ENCODE data around the gene SF3B1.

The SF3B1 gene

DNA sequence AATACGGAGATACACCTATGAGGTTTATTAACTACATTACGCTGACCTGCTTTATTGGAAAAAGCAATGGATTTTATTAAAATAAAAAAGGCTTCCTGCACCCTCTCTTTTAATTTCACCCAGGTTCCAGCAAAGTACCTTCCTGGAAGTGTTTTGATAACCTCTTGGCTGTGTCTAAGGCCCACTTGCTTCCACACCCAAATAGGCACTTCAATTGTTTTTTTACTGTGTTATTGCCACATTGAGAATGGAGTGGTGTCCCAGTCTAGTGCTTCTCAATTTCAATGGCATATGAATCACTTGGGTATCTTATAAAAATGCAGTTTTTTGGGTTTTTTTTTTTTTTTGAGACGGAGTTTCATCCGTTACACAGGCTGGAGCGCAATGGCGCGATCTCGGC, 47.6 kb downstream of the SF3B1 start:
- Histone ChIP-seq H2AK5ac (ENCODE audit: low read length) (no peak overlapping the region), H3K4me1 (ENCODE audit: control insufficient read depth in 1 of 2, insufficient read depth in 2 of 2, low read length in 2 of 2) (no peaks in the 10 kb centered on the region), H3K27ac (ENCODE audit: low read depth, low read length) (no peak overlapping the region), H3K4ac (ENCODE audit: low read depth, low read length) (no peak overlapping the region), H3K9me3 (ENCODE audit: insufficient read depth, low read depth, low read length) (no peaks in the 10 kb centered on the region), H3K23ac (ENCODE audit: low read length) (no peak overlapping the region), H3K9ac (ENCODE audit: low read length) (no peak overlapping the region), H3K4me3 (ENCODE audit: low read depth, low read length) (no peak overlapping the region), H3K27me3 (ENCODE audit: insufficient read depth, low read length) (no peaks in the 10 kb centered on the region), H3K79me2 (ENCODE audit: control insufficient read depth, insufficient read depth, low read length, poor library complexity) (no peaks in the 10 kb centered on the region), H3K4me2 (ENCODE audit: low read length) (no peak overlapping the region), H3K36me3 (ENCODE audit: control insufficient read depth in 1 of 2, insufficient read depth in 2 of 2, low read length in 2 of 2) (peaks cover 0 to 4% of the 10 kb centered on the region in 2 experiments), H4K12ac (ENCODE audit: low read depth, low read length) (no peak overlapping the region), H3K79me1 (ENCODE audit: low read length) (no peaks in the 10 kb centered on the region), H3K18ac (ENCODE audit: low read length) (no peak overlapping the region), H3K14ac (ENCODE audit: low read length) (no peak overlapping the region), H4K8ac (ENCODE audit: low read depth, low read length) (no peak overlapping the region), H4K91ac (ENCODE audit: low read depth, low read length) (no peak overlapping the region), H2BK120ac (ENCODE audit: insufficient read depth, low read length, poor library complexity) (no peak overlapping the region), H2BK5ac (ENCODE audit: low read depth, low read length, poor library complexity) (no peak overlapping the region), H2BK12ac (ENCODE audit: low read length) (no peak overlapping the region), H2AFZ (ENCODE audit: insufficient read depth, low read length, poor library complexity) (no peak overlapping the region)
- no CpG with 5 or more reads among the region's 8 CpGs for WGBS (ENCODE audit: extremely low coverage, insufficient coverage, insufficient read length)
- DNase-seq: no peak

DNA sequence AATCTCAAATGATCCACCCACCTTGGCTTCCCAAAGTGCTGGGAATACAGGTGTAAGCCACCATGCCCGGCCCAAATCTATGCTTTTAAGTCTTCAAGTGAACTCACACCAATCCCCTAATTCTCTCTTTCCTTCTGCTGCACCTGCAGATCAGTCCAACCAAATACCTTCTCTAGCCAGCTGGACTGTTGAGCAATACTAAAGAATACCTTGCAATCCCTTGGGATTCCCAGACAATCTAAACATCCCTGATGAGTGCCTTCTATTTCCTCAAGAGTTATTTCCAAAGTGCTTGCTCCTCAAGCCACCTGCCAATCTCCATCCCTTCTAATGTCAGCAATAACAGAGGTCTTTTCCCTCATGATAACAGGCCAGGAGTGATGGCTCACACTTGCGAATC, 48.6 kb downstream of the SF3B1 start:
- no peak overlapping the region for H3K23ac ChIP-seq (ENCODE audit: low read length)
- no peaks in the 10 kb centered on the region for H3K79me2 ChIP-seq (ENCODE audit: control insufficient read depth, insufficient read depth, low read length, poor library complexity)
- H3K4me2 ChIP-seq (ENCODE audit: low read length): no peak overlapping the region
- H3K9ac ChIP-seq (ENCODE audit: low read length): no peak overlapping the region
- no peak overlapping the region for H2AK5ac ChIP-seq (ENCODE audit: low read length)
- no CpG with 5 or more reads among the region's 2 CpGs for WGBS (ENCODE audit: extremely low coverage, insufficient coverage, insufficient read length)
- peaks cover 0 to 1% of the 10 kb centered on the region in 2 experiments for H3K36me3 ChIP-seq (ENCODE audit: control insufficient read depth in 1 of 2, insufficient read depth in 2 of 2, low read length in 2 of 2)
- no peak overlapping the region for H4K91ac ChIP-seq (ENCODE audit: low read depth, low read length)
- peak; percentile 18 to 71 for DNase-seq
- H3K27me3 ChIP-seq (ENCODE audit: insufficient read depth, low read length): no peaks in the 10 kb centered on the region
- no peaks in the 10 kb centered on the region for H3K9me3 ChIP-seq (ENCODE audit: insufficient read depth, low read depth, low read length)
- H2BK5ac ChIP-seq (ENCODE audit: low read depth, low read length, poor library complexity): no peak overlapping the region
- no peak overlapping the region for H3K4ac ChIP-seq (ENCODE audit: low read depth, low read length)
- H3K14ac ChIP-seq (ENCODE audit: low read length): no peak overlapping the region
- no peak overlapping the region for H3K27ac ChIP-seq (ENCODE audit: low read depth, low read length)
- H3K4me1 ChIP-seq (ENCODE audit: control insufficient read depth in 1 of 2, insufficient read depth in 2 of 2, low read length in 2 of 2): no peaks in the 10 kb centered on the region
- H3K79me1 ChIP-seq (ENCODE audit: low read length): no peaks in the 10 kb centered on the region
- no peak overlapping the region for H2BK120ac ChIP-seq (ENCODE audit: insufficient read depth, low read length, poor library complexity)
- H4K12ac ChIP-seq (ENCODE audit: low read depth, low read length): no peak overlapping the region
- H2BK12ac ChIP-seq (ENCODE audit: low read length): no peak overlapping the region
- no peak overlapping the region for H2AFZ ChIP-seq (ENCODE audit: insufficient read depth, low read length, poor library complexity)
- H3K18ac ChIP-seq (ENCODE audit: low read length): no peak overlapping the region
- H4K8ac ChIP-seq (ENCODE audit: low read depth, low read length): no peak overlapping the region
- H3K4me3 ChIP-seq (ENCODE audit: low read depth, low read length): no peak overlapping the region

DNA sequence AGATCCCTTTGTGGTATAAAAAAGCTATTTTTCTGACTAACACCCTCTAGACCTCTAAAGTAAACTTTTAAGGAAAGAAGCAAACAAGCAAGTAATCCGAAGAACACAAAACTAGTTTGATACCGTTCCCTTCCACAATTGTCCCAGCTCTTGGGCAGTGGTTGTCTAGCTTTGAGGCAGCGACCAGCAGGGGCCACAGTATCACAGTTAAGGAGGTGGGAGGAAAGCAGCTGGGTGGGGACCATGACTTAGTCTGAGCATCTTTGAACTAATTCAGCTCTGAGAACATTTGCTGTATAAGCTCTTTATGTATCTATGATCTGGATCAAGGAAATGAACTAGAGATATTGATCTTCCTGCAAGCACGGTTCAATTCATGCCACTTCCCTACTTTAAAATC, 51.0 kb downstream of the SF3B1 start:
- no peaks in the 10 kb centered on the region for H3K79me2 ChIP-seq (ENCODE audit: control insufficient read depth, insufficient read depth, low read length, poor library complexity)
- no peak overlapping the region for H2AFZ ChIP-seq (ENCODE audit: insufficient read depth, low read length, poor library complexity)
- H3K27ac ChIP-seq (ENCODE audit: low read depth, low read length): no peak overlapping the region
- H3K4me1 ChIP-seq (ENCODE audit: control insufficient read depth in 1 of 2, insufficient read depth in 2 of 2, low read length in 2 of 2): no peaks in the 10 kb centered on the region
- no peaks in the 10 kb centered on the region for H3K9me3 ChIP-seq (ENCODE audit: insufficient read depth, low read depth, low read length)
- H3K36me3 ChIP-seq (ENCODE audit: control insufficient read depth in 1 of 2, insufficient read depth in 2 of 2, low read length in 2 of 2): no peaks in the 10 kb centered on the region
- H2BK120ac ChIP-seq (ENCODE audit: insufficient read depth, low read length, poor library complexity): no peak overlapping the region
- H3K4me2 ChIP-seq (ENCODE audit: low read length): no peak overlapping the region
- no peak overlapping the region for H2BK12ac ChIP-seq (ENCODE audit: low read length)
- no peak overlapping the region for H3K23ac ChIP-seq (ENCODE audit: low read length)
- H3K9ac ChIP-seq (ENCODE audit: low read length): no peak overlapping the region
- H2BK5ac ChIP-seq (ENCODE audit: low read depth, low read length, poor library complexity): no peak overlapping the region
- WGBS (ENCODE audit: extremely low coverage, insufficient coverage, insufficient read length): no CpG with 5 or more reads among the region's 4 CpGs
- H3K79me1 ChIP-seq (ENCODE audit: low read length): no peaks in the 10 kb centered on the region
- H4K8ac ChIP-seq (ENCODE audit: low read depth, low read length): no peak overlapping the region
- H3K27me3 ChIP-seq (ENCODE audit: insufficient read depth, low read length): no peaks in the 10 kb centered on the region
- no peak overlapping the region for H2AK5ac ChIP-seq (ENCODE audit: low read length)
- no peak for DNase-seq
- H3K4me3 ChIP-seq (ENCODE audit: low read depth, low read length): no peak overlapping the region
- no peak overlapping the region for H3K18ac ChIP-seq (ENCODE audit: low read length)
- H4K91ac ChIP-seq (ENCODE audit: low read depth, low read length): no peak overlapping the region
- no peak overlapping the region for H3K14ac ChIP-seq (ENCODE audit: low read length)
- no peak overlapping the region for H4K12ac ChIP-seq (ENCODE audit: low read depth, low read length)
- no peak overlapping the region for H3K4ac ChIP-seq (ENCODE audit: low read depth, low read length)

DNA sequence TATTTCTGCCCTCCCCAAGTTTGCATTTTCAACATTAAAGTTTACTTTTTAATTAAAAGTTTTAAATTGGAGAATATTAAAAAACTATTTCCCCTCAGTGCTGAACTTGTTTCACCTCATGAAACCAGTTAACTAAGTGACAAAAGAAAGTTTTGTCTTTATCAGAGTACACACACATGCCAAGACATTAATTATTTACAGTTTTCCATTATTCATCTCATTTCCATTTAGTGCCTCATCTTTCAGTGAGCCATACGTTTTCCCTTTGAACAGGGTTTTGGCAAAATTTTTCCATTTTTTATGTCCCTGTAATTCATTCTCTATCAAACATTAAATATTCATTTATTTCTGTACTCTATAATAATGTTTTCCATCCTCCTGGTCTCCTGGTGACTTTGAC, 53.2 kb downstream of the SF3B1 start:
- no peak overlapping the region for H4K8ac ChIP-seq (ENCODE audit: low read depth, low read length)
- no peak overlapping the region for H2BK120ac ChIP-seq (ENCODE audit: insufficient read depth, low read length, poor library complexity)
- H3K36me3 ChIP-seq (ENCODE audit: control insufficient read depth in 1 of 2, insufficient read depth in 2 of 2, low read length in 2 of 2): no peaks in the 10 kb centered on the region
- no CpG with 5 or more reads among the region's 1 CpG for WGBS (ENCODE audit: extremely low coverage, insufficient coverage, insufficient read length)
- H3K4me3 ChIP-seq (ENCODE audit: low read depth, low read length): no peak overlapping the region
- H3K14ac ChIP-seq (ENCODE audit: low read length): no peak overlapping the region
- no peaks in the 10 kb centered on the region for H3K79me1 ChIP-seq (ENCODE audit: low read length)
- no peak overlapping the region for H2AFZ ChIP-seq (ENCODE audit: insufficient read depth, low read length, poor library complexity)
- no peak overlapping the region for H4K91ac ChIP-seq (ENCODE audit: low read depth, low read length)
- H3K23ac ChIP-seq (ENCODE audit: low read length): no peak overlapping the region
- H3K18ac ChIP-seq (ENCODE audit: low read length): no peak overlapping the region
- no peak overlapping the region for H3K4ac ChIP-seq (ENCODE audit: low read depth, low read length)
- H3K4me2 ChIP-seq (ENCODE audit: low read length): no peak overlapping the region
- H3K4me1 ChIP-seq (ENCODE audit: control insufficient read depth in 1 of 2, insufficient read depth in 2 of 2, low read length in 2 of 2): no peaks in the 10 kb centered on the region
- no peak overlapping the region for H2BK5ac ChIP-seq (ENCODE audit: low read depth, low read length, poor library complexity)
- no peaks in the 10 kb centered on the region for H3K27me3 ChIP-seq (ENCODE audit: insufficient read depth, low read length)
- no peaks in the 10 kb centered on the region for H3K9me3 ChIP-seq (ENCODE audit: insufficient read depth, low read depth, low read length)
- H3K9ac ChIP-seq (ENCODE audit: low read length): no peak overlapping the region
- no peak overlapping the region for H2BK12ac ChIP-seq (ENCODE audit: low read length)
- H3K27ac ChIP-seq (ENCODE audit: low read depth, low read length): no peak overlapping the region
- no peak for DNase-seq
- H4K12ac ChIP-seq (ENCODE audit: low read depth, low read length): no peak overlapping the region
- H2AK5ac ChIP-seq (ENCODE audit: low read length): no peak overlapping the region
- no peaks in the 10 kb centered on the region for H3K79me2 ChIP-seq (ENCODE audit: control insufficient read depth, insufficient read depth, low read length, poor library complexity)

All from trophoblast cell (in vitro differentiated cells and primary cell).